Neural cell (in vitro differentiated cells): ENCODE measurements around the gene MEAK7. TPM values are rescaled to one million over a fixed set of nuclear protein-coding genes. Genes with fewer than 3 reads are reported as not detected.

Experiments
- H2AFZ ChIP-seq: fragments of 200-600, 300-800 bp; sonication (generic), shearing (Covaris generic); 2 replicates; pipeline ENCODE4 v1.6.0; 2014; ENCODE audit warnings: low read depth, mild to moderate bottlenecking, antibody characterized with exemption, low read length, moderate library complexity
- H3F3A ChIP-seq: fragments of 200-600 bp; shearing (Covaris generic); 2 replicates; pipeline ENCODE4 v1.6.1; 2016; ENCODE audit warnings: mild to moderate bottlenecking, moderate library complexity, mixed read lengths, antibody characterized with exemption, low read length; ENCODE audit not compliant: insufficient read depth, poor library complexity, severe bottlenecking
- H3K27ac ChIP-seq: fragments of 200-600, 300-800 bp; sonication (generic), shearing (Covaris generic); 2 replicates; pipeline ENCODE4 v1.5.1; 2014; ENCODE audit warnings: mild to moderate bottlenecking, low read length, moderate library complexity
- H3K27me3 ChIP-seq: fragments of 300-800, 200-600 bp; sonication (generic), shearing (Covaris generic); 2 replicates; pipeline ENCODE4 v1.6.0; 2014; ENCODE audit warnings: mild to moderate bottlenecking, low read depth, low read length, moderate library complexity; ENCODE audit not compliant: insufficient read depth
- H3K36me3 ChIP-seq: fragments of 300-800, 200-600 bp; sonication (generic), shearing (Covaris generic); 2 replicates; pipeline ENCODE4 v1.5.1; 2014; ENCODE audit warnings: mild to moderate bottlenecking, antibody characterized with exemption, low read length, moderate library complexity; ENCODE audit not compliant: insufficient read depth
- H3K4me2 ChIP-seq: fragments of 300-800, 200-600 bp; sonication (generic), shearing (Covaris generic); 2 replicates; pipeline ENCODE4 v1.6.0; 2014; ENCODE audit warnings: mild to moderate bottlenecking, low read length
- H3K4me3 ChIP-seq: fragments of 300-800, 200-600 bp; sonication (generic), shearing (Covaris generic); 2 replicates; pipeline ENCODE4 v1.5.1; 2014; ENCODE audit warnings: mild to moderate bottlenecking, low read length, moderate library complexity
- H3K79me2 ChIP-seq: fragments of 200-600 bp; shearing (Covaris generic); replicated peaks from 2 replicates; pipeline ENCODE4 v1.6.0; 2014; ENCODE audit warnings: mild to moderate bottlenecking, low read length, moderate library complexity; ENCODE audit not compliant: insufficient read depth
- H3K9ac ChIP-seq: fragments of 300-800, 200-600 bp; sonication (generic), shearing (Covaris generic); 2 replicates; pipeline ENCODE4 v1.6.1; 2016; ENCODE audit warnings: mild to moderate bottlenecking, low read length, mixed read lengths
- H3K9me2 ChIP-seq: fragments of 200-600 bp; shearing (Covaris generic); 2 replicates; pipeline ENCODE4 v1.6.1; 2016; ENCODE audit warnings: mild to moderate bottlenecking, low read length, mixed read lengths; ENCODE audit not compliant: insufficient read depth
- H3K9me3 ChIP-seq: fragments of 200-600, 300-800 bp; sonication (generic), shearing (Covaris generic); 2 replicates; pipeline ENCODE4 v1.6.1; 2016; ENCODE audit warnings: mild to moderate bottlenecking, mixed run types, low read length, moderate library complexity, mixed read lengths
- H4K20me1 ChIP-seq: fragments of 200-600 bp; shearing (Covaris generic); 2 replicates; pipeline ENCODE4 v1.6.1; 2016; ENCODE audit warnings: mild to moderate bottlenecking, mixed run types; ENCODE audit not compliant: insufficient read depth
- CTCF ChIP-seq: fragments of 450-650 bp; IDR thresholded peaks from 2 replicates; pipeline ENCODE4 v1.5.1; 2014; ENCODE audit warnings: antibody characterized with exemption, mild to moderate bottlenecking, moderate library complexity; ENCODE audit not compliant: poor library complexity, severe bottlenecking
- EP300 ChIP-seq: fragments of 450-650 bp; conservative IDR thresholded peaks from 2 replicates; pipeline ENCODE4 v1.6.1; 2014; ENCODE audit warnings: antibody characterized with exemption, mild to moderate bottlenecking, moderate library complexity; ENCODE audit not compliant: poor library complexity, severe bottlenecking
- EZH2 ChIP-seq: fragments of 200-600, 300-800 bp; shearing (Covaris generic), sonication (generic); IDR thresholded peaks from 2 replicates; pipeline ENCODE4 v1.6.1; 2014; ENCODE audit warnings: antibody characterized with exemption, low read length, borderline replicate concordance, mild to moderate bottlenecking; ENCODE audit not compliant: insufficient read depth, poor library complexity, severe bottlenecking
- MXI1 ChIP-seq: fragments of 450-650 bp; conservative IDR thresholded peaks from 2 replicates; pipeline ENCODE4 v1.6.1; 2014; ENCODE audit warnings: antibody characterized with exemption, mild to moderate bottlenecking; ENCODE audit not compliant: poor library complexity, severe bottlenecking
- POLR2AphosphoS5 ChIP-seq: IDR thresholded peaks from 2 replicates; pipeline ENCODE4 v1.6.1; 2012
- RAD21 ChIP-seq: fragments of 450-650 bp; conservative IDR thresholded peaks from 2 replicates; pipeline ENCODE4 v1.6.1; 2014; ENCODE audit warnings: antibody characterized with exemption, mild to moderate bottlenecking, moderate library complexity
- REST ChIP-seq: IDR thresholded peaks from 2 replicates; pipeline ENCODE4 v1.6.1; 2012; ENCODE audit warnings: borderline replicate concordance
- SMC3 ChIP-seq: fragments of 450-650 bp; conservative IDR thresholded peaks from 2 replicates; pipeline ENCODE4 v1.6.1; 2014; ENCODE audit warnings: antibody characterized with exemption, mild to moderate bottlenecking, moderate library complexity; ENCODE audit not compliant: poor library complexity
- TAF1 ChIP-seq: IDR thresholded peaks from 2 replicates; pipeline ENCODE4 v1.6.1; 2012; ENCODE audit warnings: low read depth
- polyA plus RNA-seq: library from polyadenylated mRNA; depleted of rRNA; stranded (reverse); fragments of >200 nt; gene quantifications from 2 replicates; pipeline ENCODE4 v1.2.3, GENCODE V29; 2014

MEAK7 gene
- polyA plus RNA-seq, 1 donor from 2014 or later: 12.4 TPM

GRCh38 chr16:84538222-84538840 lies 33.9 kb upstream of the MEAK7 start:
- Histone ChIP-seq H3K4me2 (no peak overlapping the region), H3K27me3 (no peaks in the 10 kb centered on the region), H3K27ac (no peak overlapping the region), H2AFZ (no peak overlapping the region), H3K4me3 (no peak overlapping the region), H3K9me3 (no peaks in the 10 kb centered on the region), H4K20me1 (no peaks in the 10 kb centered on the region), H3K36me3 (no peaks in the 10 kb centered on the region), H3F3A (no peaks in the 10 kb centered on the region), H3K79me2 (no peaks in the 10 kb centered on the region), H3K9ac (no peak overlapping the region), H3K9me2 (no peaks in the 10 kb centered on the region)
- TF ChIP-seq SMC3 (no peak), REST (no peak)

GRCh38 chr16:84537491-84538151 lies 33.2 kb upstream of the MEAK7 start:
- H3K9me3 ChIP-seq: no peaks in the 10 kb centered on the region
- H2AFZ ChIP-seq: no peak overlapping the region
- H3K36me3 ChIP-seq: no peaks in the 10 kb centered on the region
- H3K9ac ChIP-seq: no peak overlapping the region
- no peaks in the 10 kb centered on the region for H3F3A ChIP-seq
- no peaks in the 10 kb centered on the region for H3K79me2 ChIP-seq
- no peaks in the 10 kb centered on the region for H4K20me1 ChIP-seq
- H3K27me3 ChIP-seq: no peaks in the 10 kb centered on the region
- H3K4me3 ChIP-seq: no peak overlapping the region
- no peak overlapping the region for H3K4me2 ChIP-seq
- H3K9me2 ChIP-seq: no peaks in the 10 kb centered on the region
- TF ChIP-seq REST: no peak
- TF ChIP-seq RAD21: no peak
- TF ChIP-seq EZH2: no peak
- no peak for TF ChIP-seq CTCF
- no peak for TF ChIP-seq POLR2AphosphoS5
- no peak for TF ChIP-seq EP300
- TF ChIP-seq TAF1: no peak
- TF ChIP-seq SMC3: no peak
- TF ChIP-seq MXI1: no peak
- H3K27ac ChIP-seq: no peak overlapping the region
